Esophagus muscularis mucosa (tissue), 4 donors: Measurements from ENCODE around the gene DBP. TPM values are rescaled to one million over a fixed set of nuclear protein-coding genes. Genes with fewer than 3 reads are reported as not detected.
A peak's percentile ranks its signal among the peaks of the same experiment; 100 is the strongest.
"Not testable (repeated sequence)": the region's sequence is repeated elsewhere in the genome, so short reads cannot be mapped to it uniquely, and the experiment has no call there.

Experiments used
- DNase-seq: peaks from one replicate; pipeline ENCODE4 v3.0.0-alpha.2; 2017; ENCODE audit errors: extremely low spot score
- H3K27ac ChIP-seq, 4 donors: fragments of 200-600 bp; sonication (generic); replicated peaks in 1 of 4; 1 replicate in 3 of 4; 2 replicates in 1 of 4; pipeline ENCODE4 v1.5.1; 2016 to 2019; ENCODE audit warnings: mild to moderate bottlenecking in 1 of 4
- H3K27me3 ChIP-seq, 4 donors: fragments of 200-600 bp; sonication (generic); one replicate each; pipeline versions ENCODE4 v1.5.1 to v1.6.0; 2016 to 2019
- H3K36me3 ChIP-seq, 4 donors: fragments of 200-600 bp; sonication (generic); one replicate each; pipeline ENCODE4 v1.5.1; 2016 to 2019
- H3K4me1 ChIP-seq, 4 donors: fragments of 200-600 bp; sonication (generic); one replicate each; pipeline ENCODE4 v1.5.1; 2016 to 2019
- H3K4me3 ChIP-seq, 4 donors: fragments of 200-600 bp; sonication (generic); 1 replicate in 2 of 4; 2 replicates in 2 of 4; pipeline ENCODE4 v1.5.1; 2016 to 2019; ENCODE audit warnings: mild to moderate bottlenecking in 4 of 4, moderate library complexity in 1 of 4
- H3K9me3 ChIP-seq, 4 donors: fragments of 200-600 bp; sonication (generic); 1 replicate in 3 of 4; 2 replicates in 1 of 4; pipeline ENCODE4 v1.5.1; 2016 to 2019
- CTCF ChIP-seq, 3 experiments: fragments of 200-600 bp in 2 of 3; fragments of 450-650 bp in 1 of 3; sonication (generic) in 2 of 3; IDR thresholded peaks; one replicate each; pipeline ENCODE4 v1.5.1; 2017 to 2019; ENCODE audit warnings: antibody characterized with exemption in 3 of 3, mild to moderate bottlenecking in 2 of 3, moderate library complexity in 1 of 3
- EP300 ChIP-seq: sonication (generic); formaldehyde crosslinking; IDR thresholded peaks from one replicate; pipeline ENCODE4 v1.6.1; 2017; ENCODE audit warnings: antibody characterized with exemption
- POLR2A ChIP-seq: fragments of 450-650 bp; IDR thresholded peaks from one replicate; pipeline ENCODE4 v1.6.1; 2017; ENCODE audit warnings: antibody characterized with exemption, moderate library complexity, mild to moderate bottlenecking, low read depth
- POLR2AphosphoS5 ChIP-seq, 2 donors: sonication (generic); formaldehyde crosslinking; IDR thresholded peaks; one replicate each; pipeline ENCODE4 v1.6.1; 2017; ENCODE audit warnings: antibody characterized with exemption in 2 of 2
- WGBS: methylation state at CpG from one replicate; pipeline ENCODE4 v1.1.5; 2018; 5-methylcytosine and 5-hydroxymethylcytosine counted together
- intact Hi-C: fragments of 100-400 bp; cut with DNase I; formaldehyde crosslinking; loops from one replicate; pipeline ENCODE4 v1.15.1; 2023
- total RNA-seq, 4 donors: library from RNA; depleted of rRNA; stranded (reverse); fragments of >200 nt; gene quantifications; one replicate each; pipeline versions ENCODE4 v1.1.0 to v1.2.1, GENCODE V29; 2016

DBP gene
- total RNA-seq, 4 donors from 2014 or later = 3.0 to 9.3 (median 7.2) TPM

GRCh38 chr19:48661711-48662090 lies 24.5 kb upstream of the DBP start:
- peaks cover 3 to 15% (median 14%) of the 10 kb centered on the region in 4 donors for H3K4me1 ChIP-seq
- H3K9me3 ChIP-seq = no peaks in the 10 kb centered on the region
- TF ChIP-seq POLR2A (no peak), EP300 (no peak), POLR2AphosphoS5 (IDR thresholded peaks at IDR 0.05) (no peak), CTCF (IDR thresholded peaks at IDR 0.05) (no peak)
- no peaks in the 10 kb centered on the region for H3K36me3 ChIP-seq
- no peak for DNase-seq
- peak overlapping the region in 1 of 4 donors; percentile 52 for H3K27ac ChIP-seq
- WGBS = 92% methylated on average over 43 of the region's 50 CpGs
- no peaks in the 10 kb centered on the region for H3K27me3 ChIP-seq
- H3K4me3 ChIP-seq = no peak overlapping the region
- intact Hi-C loops = no loop called here

- H3K4me1 ChIP-seq = peaks cover 3 to 15% (median 14%) of the 10 kb centered on the region in 4 donors
- DNase-seq = peak; percentile 96
- TF ChIP-seq CTCF (IDR thresholded peaks at IDR 0.05) (no peak), EP300 (no peak), POLR2A (no peak), POLR2AphosphoS5 (IDR thresholded peaks at IDR 0.05) (peak in 1 of 2 donors; percentile 23)
- intact Hi-C loops = no loop called here
- no peaks in the 10 kb centered on the region for H3K9me3 ChIP-seq
- peak overlapping the region in 2 of 4 donors; percentile 8 to 14 for H3K4me3 ChIP-seq
- no peaks in the 10 kb centered on the region for H3K36me3 ChIP-seq
- WGBS = 53% methylated on average over 27 of the region's 35 CpGs
- no peaks in the 10 kb centered on the region for H3K27me3 ChIP-seq
- H3K27ac ChIP-seq = peak overlapping the region; percentile 32 to 67 (median 46)
These were observed 23.9 kb upstream of the DBP start for GRCh38 chr19:48660852-48661710.

GRCh38 chr19:48659768-48660167 lies 22.6 kb upstream of the DBP start:
- H3K27ac ChIP-seq = no peak overlapping the region
- DNase-seq = no peak
- peaks cover 3 to 15% (median 14%) of the 10 kb centered on the region in 4 donors for H3K4me1 ChIP-seq
- no peaks in the 10 kb centered on the region for H3K36me3 ChIP-seq
- H3K27me3 ChIP-seq = no peaks in the 10 kb centered on the region
- intact Hi-C loops = no loop called here
- no peaks in the 10 kb centered on the region for H3K9me3 ChIP-seq
- no peak for TF ChIP-seq POLR2AphosphoS5 (IDR thresholded peaks at IDR 0.05)
- TF ChIP-seq POLR2A = no peak
- no peak for TF ChIP-seq EP300
- no peak for TF ChIP-seq CTCF (IDR thresholded peaks at IDR 0.05)
- 79% methylated on average over 4 of the region's 5 CpGs for WGBS
- H3K4me3 ChIP-seq = no peak overlapping the region

- intact Hi-C loops = no loop called here
- Histone ChIP-seq H3K4me3 (no peak overlapping the region), H3K9me3 (no peaks in the 10 kb centered on the region), H3K4me1 (peaks cover 3 to 15% (median 14%) of the 10 kb centered on the region in 4 donors), H3K27ac (no peak overlapping the region), H3K36me3 (no peaks in the 10 kb centered on the region), H3K27me3 (no peaks in the 10 kb centered on the region)
- DNase-seq = no peak
- 93% methylated on average over 6 of the region's 6 CpGs for WGBS
- TF ChIP-seq POLR2AphosphoS5 (IDR thresholded peaks at IDR 0.05) (no peak), EP300 (no peak), CTCF (IDR thresholded peaks at IDR 0.05) (no peak), POLR2A (no peak)
These were observed 21.3 kb upstream of the DBP start for GRCh38 chr19:48658483-48658882.

- H3K4me3 ChIP-seq, H3K36me3 ChIP-seq, H3K27ac ChIP-seq, H3K9me3 ChIP-seq, DNase-seq, intact Hi-C loops, H3K27me3 ChIP-seq: not testable (repeated sequence)
- H3K4me1 ChIP-seq = peaks cover 3 to 15% (median 14%) of the 10 kb centered on the region in 4 donors
- 98% methylated on average over 5 of the region's 5 CpGs for WGBS
These were observed 20.6 kb upstream of the DBP start for GRCh38 chr19:48657828-48658227.
